Fibroblast of the aortic adventitia (primary cell): ENCODE data around the gene SH3BGRL2. TPM values are rescaled to one million over a fixed set of nuclear protein-coding genes. Genes with fewer than 3 reads are reported as not detected.

Experiments
- DNase-seq: peaks from one replicate; pipeline ENCODE4 v3.0.0-alpha.2; 2010; ENCODE audit warnings: low read depth
- H3K4me3 ChIP-seq: 2 replicates; pipeline ENCODE4 v1.5.1; 2011; ENCODE audit warnings: low read depth, mild to moderate bottlenecking, control low read depth, low read length, moderate library complexity
- CTCF ChIP-seq: IDR thresholded peaks from 2 replicates; pipeline ENCODE4 v1.5.1; 2011; ENCODE audit warnings: mild to moderate bottlenecking, low read length, control low read depth, inconsistent platforms; ENCODE audit not compliant: insufficient read depth
- total RNA-seq: library from RNA; depleted of rRNA; stranded (reverse); fragments of >200 nt; gene quantifications from 2 replicates; pipeline ENCODE4 v1.2.3, GENCODE V29; 2012; ENCODE audit warnings: low replicate concordance

SH3BGRL2 gene
- total RNA-seq, 1 donor = 4.1 TPM

- no peak for DNase-seq
- TF ChIP-seq CTCF = no peak
- no peak overlapping the region for H3K4me3 ChIP-seq
These were observed 8.0 kb upstream of the SH3BGRL2 start for GRCh38 chr6:79623106-79623505.

GRCh38 chr6:79625746-79626145 is 5.4 kb upstream of the SH3BGRL2 start:
- TF ChIP-seq CTCF = no peak

GRCh38 chr6:79626811-79627210 is 4.3 kb upstream of the SH3BGRL2 start:
- no peak for DNase-seq
- no peak for TF ChIP-seq CTCF
- no peak overlapping the region for H3K4me3 ChIP-seq

More at GRCh38 chr6:79625746-79626145, 5.4 kb upstream of the SH3BGRL2 start:
- DNase-seq = no peak
- H3K4me3 ChIP-seq = no peak overlapping the region

- TF ChIP-seq CTCF = no peak
- DNase-seq = no peak
- H3K4me3 ChIP-seq = no peak overlapping the region
These were observed 3.7 kb upstream of the SH3BGRL2 start for GRCh38 chr6:79627422-79627821.

GRCh38 chr6:79628466-79629288 is 2.5 kb upstream of the SH3BGRL2 start:
- no peak for DNase-seq
- no peak overlapping the region for H3K4me3 ChIP-seq
- TF ChIP-seq CTCF = no peak

- peak overlapping the region; percentile 67 for H3K4me3 ChIP-seq
- TF ChIP-seq CTCF = no peak
- no peak for DNase-seq
These were observed 698 bp upstream of the SH3BGRL2 start for GRCh38 chr6:79630380-79630882.

GRCh38 chr6:79631693-79632172 is 604 bp downstream of the SH3BGRL2 start:
- H3K4me3 ChIP-seq = peak overlapping the region; percentile 67
- no peak for DNase-seq
- TF ChIP-seq CTCF = no peak
